NCI-H2196 (cell line): ENCODE results near the gene HSPBP1.
"Not testable (repeated sequence)": the region's sequence is repeated elsewhere in the genome, so short reads cannot be mapped to it uniquely, and the experiment has no call there.

ENCODE experiments used
- DNase-seq: peaks from one replicate; lab custom pipeline; 2025; ENCODE audit not compliant: unreplicated experiment; lab: John Stamatoyannopoulos, UW

HSPBP1 gene

GRCh38 chr19:55240713-55241020 lies 39.2 kb downstream of the HSPBP1 start:
- no peak for DNase-seq

GRCh38 chr19:55239004-55239403 lies 40.9 kb downstream of the HSPBP1 start:
- no peak for DNase-seq

- DNase-seq: no peak
Measured at GRCh38 chr19:55238030-55238429, 41.9 kb downstream of the HSPBP1 start.

- no peak for DNase-seq
Measured at GRCh38 chr19:55232986-55233385, 46.9 kb downstream of the HSPBP1 start.

- no peak for DNase-seq
Measured at GRCh38 chr19:55232286-55232602, 47.7 kb downstream of the HSPBP1 start.

- DNase-seq: no peak
Measured at GRCh38 chr19:55231391-55232285, 48.3 kb downstream of the HSPBP1 start.

GRCh38 chr19:55230780-55231179 lies 49.1 kb downstream of the HSPBP1 start:
- DNase-seq: no peak

- DNase-seq: no peak
Measured at GRCh38 chr19:55230329-55230728, 49.6 kb downstream of the HSPBP1 start.

- DNase-seq: no peak
Measured at GRCh38 chr19:55229789-55230182, 50.1 kb downstream of the HSPBP1 start.

- DNase-seq: no peak
Measured at GRCh38 chr19:55229145-55229788, 50.6 kb downstream of the HSPBP1 start.

- no peak for DNase-seq
Measured at GRCh38 chr19:55228403-55229031, 51.4 kb downstream of the HSPBP1 start, which contains the start of gene TMEM86B. TMEM86B (minus strand) TSS chr19:55228763; CDS start chr19:55228741, 22 bp downstream.

GRCh38 chr19:55228015-55228391 lies 51.9 kb downstream of the HSPBP1 start:
- no peak for DNase-seq

- no peak for DNase-seq
Measured at GRCh38 chr19:55227241-55228014, 52.5 kb downstream of the HSPBP1 start.

- no peak for DNase-seq
Measured at GRCh38 chr19:55226788-55227187, 53.1 kb downstream of the HSPBP1 start.

GRCh38 chr19:55226273-55226672 lies 53.6 kb downstream of the HSPBP1 start:
- no peak for DNase-seq

GRCh38 chr19:55225415-55225958 lies 54.4 kb downstream of the HSPBP1 start:
- no peak for DNase-seq

- DNase-seq: not testable (repeated sequence)
Measured at GRCh38 chr19:55224679-55225414, 55.1 kb downstream of the HSPBP1 start.

GRCh38 chr19:55224038-55224665 lies 55.8 kb downstream of the HSPBP1 start:
- DNase-seq: no peak

GRCh38 chr19:55223291-55224037 lies 56.4 kb downstream of the HSPBP1 start:
- no peak for DNase-seq
